22Rv1 (cell line): ENCODE measurements around the gene HCRTR2.

ENCODE experiments used
- H3K27ac ChIP-seq: fragments of 450-650 bp; 2 replicates; pipeline ENCODE4 v1.5.1; 2017
- ZFX ChIP-seq: fragments of 450-650 bp; IDR thresholded peaks from 2 replicates; pipeline ENCODE4 v1.6.1; 2017; ENCODE audit warnings: antibody characterized with exemption, borderline replicate concordance
- TF ChIP-seq, protein P1 (sequence below): fragments of 450-650 bp; IDR thresholded peaks from 2 replicates; pipeline ENCODE4 v1.5.1; 2017; ENCODE audit warnings: mild to moderate bottlenecking

Gene HCRTR2

GRCh38 chr6:55174211-55175026, at the start of gene HCRTR2:
TSS of gene HCRTR2 (plus strand) at chr6:55174515. CDS start at chr6:55174588, 73 bp downstream.
- TF ChIP-seq, protein P1, sequence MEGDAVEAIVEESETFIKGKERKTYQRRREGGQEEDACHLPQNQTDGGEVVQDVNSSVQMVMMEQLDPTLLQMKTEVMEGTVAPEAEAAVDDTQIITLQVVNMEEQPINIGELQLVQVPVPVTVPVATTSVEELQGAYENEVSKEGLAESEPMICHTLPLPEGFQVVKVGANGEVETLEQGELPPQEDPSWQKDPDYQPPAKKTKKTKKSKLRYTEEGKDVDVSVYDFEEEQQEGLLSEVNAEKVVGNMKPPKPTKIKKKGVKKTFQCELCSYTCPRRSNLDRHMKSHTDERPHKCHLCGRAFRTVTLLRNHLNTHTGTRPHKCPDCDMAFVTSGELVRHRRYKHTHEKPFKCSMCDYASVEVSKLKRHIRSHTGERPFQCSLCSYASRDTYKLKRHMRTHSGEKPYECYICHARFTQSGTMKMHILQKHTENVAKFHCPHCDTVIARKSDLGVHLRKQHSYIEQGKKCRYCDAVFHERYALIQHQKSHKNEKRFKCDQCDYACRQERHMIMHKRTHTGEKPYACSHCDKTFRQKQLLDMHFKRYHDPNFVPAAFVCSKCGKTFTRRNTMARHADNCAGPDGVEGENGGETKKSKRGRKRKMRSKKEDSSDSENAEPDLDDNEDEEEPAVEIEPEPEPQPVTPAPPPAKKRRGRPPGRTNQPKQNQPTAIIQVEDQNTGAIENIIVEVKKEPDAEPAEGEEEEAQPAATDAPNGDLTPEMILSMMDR: no peak
- no peak for TF ChIP-seq ZFX
- no peak within 1 kb of the TSS for H3K27ac ChIP-seq

DNA sequence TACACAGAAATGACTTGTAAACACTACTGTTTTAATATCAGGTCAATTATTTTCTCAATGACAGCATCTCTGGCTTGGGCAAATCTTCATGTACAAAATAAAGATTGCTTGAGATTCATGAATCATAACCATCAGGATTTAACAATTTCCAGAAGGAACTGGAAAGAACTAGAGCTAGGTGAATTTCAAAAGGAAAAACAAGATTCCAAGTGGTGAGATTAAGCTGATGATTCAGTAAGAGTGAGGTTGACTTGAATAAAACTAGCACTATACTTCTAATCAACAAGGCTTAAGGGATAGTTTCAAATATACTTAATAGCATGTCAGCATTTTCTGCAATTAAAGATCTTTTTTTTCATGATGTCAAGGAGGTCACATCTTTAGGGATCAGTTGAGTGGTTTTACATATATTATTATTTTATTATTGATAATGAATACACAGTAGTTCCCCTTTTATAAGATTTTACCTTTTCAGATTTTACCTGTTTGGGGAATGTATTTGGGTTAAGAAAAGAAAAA, 43.5 kb upstream of the HCRTR2 start:
- no peak overlapping the region for H3K27ac ChIP-seq
- no peak for TF ChIP-seq ZFX
- TF ChIP-seq, protein P1: no peak

- no peak for TF ChIP-seq ZFX
- TF ChIP-seq, protein P1: no peak
- H3K27ac ChIP-seq: no peak overlapping the region
Observed at GRCh38 chr6:55131616-55132015, 42.7 kb upstream of the HCRTR2 start.

DNA sequence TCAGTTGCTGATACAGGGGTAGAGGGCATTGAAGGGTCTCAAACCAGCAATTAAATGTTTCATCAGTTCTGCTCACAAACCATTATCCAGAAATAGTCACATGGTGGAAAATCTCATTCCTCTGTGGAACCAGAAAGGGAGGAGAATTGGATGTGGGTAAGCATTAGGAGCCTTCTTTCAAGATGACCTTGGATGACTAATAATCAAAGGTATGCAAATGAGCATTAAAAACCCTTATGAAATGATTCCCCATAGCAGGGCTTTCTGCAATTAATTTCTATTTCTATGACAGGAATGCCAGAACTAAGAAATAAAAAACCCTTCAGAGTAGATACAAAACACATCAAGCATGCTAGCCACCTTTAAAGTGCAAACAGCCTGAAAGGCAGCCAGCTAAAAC, 37.4 kb upstream of the HCRTR2 start:
- TF ChIP-seq, protein P1: no peak
- no peak for TF ChIP-seq ZFX
- H3K27ac ChIP-seq: no peak overlapping the region

DNA sequence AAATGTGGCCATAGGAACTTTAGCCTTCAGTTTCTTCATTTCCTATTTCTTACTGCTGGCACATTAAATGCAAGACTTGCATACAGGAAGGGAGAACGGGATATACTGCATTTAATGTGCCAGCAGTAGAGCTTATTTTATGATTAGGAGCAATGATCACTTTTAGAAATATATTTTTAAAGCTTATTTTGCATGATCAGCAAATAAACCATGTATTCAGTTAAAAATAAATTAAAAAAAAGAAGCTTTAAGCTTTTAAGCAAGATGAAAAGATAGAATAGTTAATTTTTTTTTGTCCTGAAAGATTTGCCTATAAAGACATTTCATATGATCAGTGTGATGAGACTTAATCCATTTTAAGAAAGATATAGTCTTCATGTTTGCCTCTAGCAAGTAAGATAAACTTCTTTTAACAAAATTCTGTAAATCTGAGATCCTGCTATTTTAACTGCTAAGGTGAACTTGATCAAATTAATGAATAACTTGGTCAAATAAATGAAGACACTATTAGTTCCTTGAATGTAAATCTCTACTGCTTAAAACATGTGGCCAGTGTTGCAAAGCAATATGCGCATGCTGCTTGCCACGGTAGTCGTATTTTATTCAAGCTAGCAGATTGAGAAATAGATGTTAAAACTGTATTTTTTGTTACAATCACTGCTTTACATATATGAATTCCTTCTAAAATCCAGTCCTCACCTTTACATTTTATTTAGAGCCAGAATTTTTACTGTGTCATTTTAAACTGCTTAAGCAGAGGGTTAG, 36.2 kb upstream of the HCRTR2 start:
- TF ChIP-seq ZFX: no peak
- TF ChIP-seq, protein P1: no peak
- H3K27ac ChIP-seq: no peak overlapping the region

- no peak overlapping the region for H3K27ac ChIP-seq
- TF ChIP-seq, protein P1: no peak
Observed at GRCh38 chr6:55141611-55142010, 32.7 kb upstream of the HCRTR2 start.

DNA sequence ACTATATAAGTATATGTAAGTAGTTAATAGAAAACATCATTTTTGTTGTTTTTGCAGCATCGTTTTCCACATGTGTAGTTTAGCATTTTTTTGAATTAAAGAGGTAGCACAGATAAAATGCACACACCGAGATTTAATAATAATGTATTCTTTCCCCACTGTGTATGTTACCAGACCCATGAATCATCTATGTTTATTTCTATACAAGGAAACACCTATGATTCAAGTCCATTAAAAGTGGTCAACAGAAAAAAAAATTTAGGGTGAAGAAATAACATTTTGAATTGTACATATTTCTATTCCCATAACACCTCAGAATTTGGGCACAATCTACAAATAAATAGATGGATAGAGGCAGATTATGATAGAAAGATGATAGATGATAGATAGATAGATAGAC, 31.7 kb upstream of the HCRTR2 start:
- no peak overlapping the region for H3K27ac ChIP-seq
- TF ChIP-seq ZFX: no peak
- TF ChIP-seq, protein P1: no peak
